Posterior vena cava (tissue), 2 donors: ENCODE data around the gene TLCD5. TPM values are rescaled to one million over a fixed set of nuclear protein-coding genes. Genes with fewer than 3 reads are reported as not detected.

ENCODE experiments used
- DNase-seq: peaks from one replicate; pipeline ENCODE4 v3.0.0-alpha.2; 2020; ENCODE audit warnings: low spot score
- intact Hi-C, 2 donors: fragments of 100-400 bp; cut with DNase I; formaldehyde crosslinking; loops; one replicate each; pipeline versions ENCODE4 v1.14.1 to v1.14.2; 2022 to 2023
- total RNA-seq, 2 donors: library from RNA; stranded (reverse); fragmentation: NEBNext Ultra II Directional; extraction: Animal tissue kit (Norgen Biotek cat#: 25700); gene quantifications; one replicate each; pipeline ENCODE4 v1.2.1, GENCODE V29; 2021
- donor health status: DM: yes; HTN: yes; CAD: no.
- donor health status: DM: yes; HTN: yes; CAD: no.

Gene TLCD5
- total RNA-seq, 2 donors from 2014 or later = 4.9 to 6.0 TPM

- DNase-seq = no peak
- intact Hi-C loops = loop anchor here in 1 of 2 donors (10.0 kb wide), 1 partner anchor 61 kb away; no protein-coding TSS in a partner anchor
Observed at GRCh38 chr11:120354068-120354467, 29.0 kb downstream of the TLCD5 start.

GRCh38 chr11:120354779-120355178 is 29.7 kb downstream of the TLCD5 start:
- intact Hi-C loops = loop anchor here in 1 of 2 donors (10.0 kb wide), 1 partner anchor 60 kb away; no protein-coding TSS in a partner anchor
- DNase-seq = no peak

GRCh38 chr11:120357620-120358019 is 32.5 kb downstream of the TLCD5 start:
- intact Hi-C loops = loop anchor here in 1 of 2 donors (10.0 kb wide), 1 partner anchor 57 kb away; no protein-coding TSS in a partner anchor

GRCh38 chr11:120358729-120359128 is 33.6 kb downstream of the TLCD5 start:
- intact Hi-C loops = loop anchor here in 1 of 2 donors (10.0 kb wide), 1 partner anchor 56 kb away; no protein-coding TSS in a partner anchor

More at GRCh38 chr11:120357620-120358019, 32.5 kb downstream of the TLCD5 start:
- DNase-seq = no peak

GRCh38 chr11:120363436-120363835 is 38.3 kb downstream of the TLCD5 start:
- intact Hi-C loops = no loop called here
- no peak for DNase-seq

More at GRCh38 chr11:120358729-120359128, 33.6 kb downstream of the TLCD5 start:
- DNase-seq = no peak

- no peak for DNase-seq
- intact Hi-C loops = no loop called here
Observed at GRCh38 chr11:120365512-120365911, 40.4 kb downstream of the TLCD5 start.

GRCh38 chr11:120372296-120372695 is 47.2 kb downstream of the TLCD5 start:
- intact Hi-C loops = no loop called here
- DNase-seq = no peak

- intact Hi-C loops = no loop called here
- no peak for DNase-seq
Observed at GRCh38 chr11:120375076-120375475, 50.0 kb downstream of the TLCD5 start.

GRCh38 chr11:120376547-120377182 is 51.6 kb downstream of the TLCD5 start:
- no peak for DNase-seq

GRCh38 chr11:120378474-120378873 is 53.4 kb downstream of the TLCD5 start:
- intact Hi-C loops = no loop called here
- no peak for DNase-seq

More at GRCh38 chr11:120376547-120377182, 51.6 kb downstream of the TLCD5 start:
- intact Hi-C loops = no loop called here

- no peak for DNase-seq
- intact Hi-C loops = no loop called here
Observed at GRCh38 chr11:120381401-120381800, 56.3 kb downstream of the TLCD5 start.

Other genes with a start within 250 kb of the TLCD5 start
- 1 to 10 TPM; 8.5 to 8.7 TPM for gene TRIM29, start 187.2 kb upstream of the TLCD5 start, total RNA-seq
- 10 to 100 TPM; 44.1 to 82.6 TPM for gene OAF, start 114.3 kb upstream of the TLCD5 start, total RNA-seq
- gene POU2F3, start 85.2 kb upstream of the TLCD5 start, total RNA-seq = under 1 TPM; 0.19 to 0.33 TPM
- 100 to 1,000 TPM in 1 of 2 donors, 10 to 100 TPM in 1; 77.6 to 101 TPM for gene ARHGEF12, start 11.1 kb downstream of the TLCD5 start, total RNA-seq
- gene GRIK4, start 186.4 kb downstream of the TLCD5 start, total RNA-seq = under 1 TPM in 1 of 2 donors, not detected in 1; 0.19 TPM